Endothelial cell of umbilical vein (primary cell): ENCODE data around the gene RXFP3. TPM values are rescaled to one million over a fixed set of nuclear protein-coding genes. Genes with fewer than 3 reads are reported as not detected.

Source experiments
- BruUV-seq: library from RNA; stranded (reverse); fragments of 400-500 nt; replicated peaks from 2 replicates; lab custom pipeline; 2021; lab: Mats Ljungman, UMichigan
- CTCF ChIA-PET: fragments of 300-600, 350-600 bp; sonication (Branson Sonifier 250); formaldehyde crosslinking; loops from one replicate; lab custom pipeline; 2021; ENCODE audit warnings: antibody characterized with exemption, inconsistent platforms; lab: Charles Lee
- POLR2A ChIA-PET: fragments of 300-600, 350-600 bp; sonication (Branson Sonifier 250); formaldehyde crosslinking; loops from one replicate; lab custom pipeline; 2021; ENCODE audit warnings: antibody characterized with exemption, inconsistent platforms; lab: Charles Lee
- DNase-seq: peaks from one replicate; pipeline ENCODE4 v3.0.0-alpha.2; 2011; ENCODE audit warnings: low read depth, low spot score
- FAIRE-seq: peaks from 2 replicates; lab custom pipeline; 2011; peaks lifted over from hg19 to GRCh38; lab: Jason Lieb, UNC
- H2AFZ ChIP-seq: 2 replicates; pipeline ENCODE4 v1.6.0; 2012; ENCODE audit warnings: low read depth, low read length, control low read depth, inconsistent platforms
- H3K27ac ChIP-seq: 2 replicates; pipeline ENCODE4 v1.5.1; 2011; ENCODE audit warnings: low read depth, mild to moderate bottlenecking, control low read depth, low read length, moderate library complexity; ENCODE audit not compliant: insufficient read depth
- H3K27me3 ChIP-seq, 2 experiments: 2 replicates each; pipeline versions ENCODE4 v1.6.0 to v1.6.1; 2011; ENCODE audit warnings: low read length in 2 of 2, mixed read lengths in 1 of 2; ENCODE audit not compliant: control insufficient read depth in 2 of 2, insufficient read depth in 2 of 2
- H3K36me3 ChIP-seq, 2 experiments: 2 replicates in 1 of 2; 3 replicates in 1 of 2; pipeline ENCODE4 v1.5.1; 2011; ENCODE audit warnings: low read length in 2 of 2, mild to moderate bottlenecking in 1 of 2, moderate library complexity in 1 of 2; ENCODE audit not compliant: control insufficient read depth in 2 of 2, insufficient read depth in 2 of 2; ENCODE audit errors: extremely low read depth in 1 of 2
- H3K4me1 ChIP-seq: 3 replicates; pipeline ENCODE4 v1.5.1; 2011; ENCODE audit warnings: mild to moderate bottlenecking, low read length; ENCODE audit not compliant: control insufficient read depth, insufficient read depth; ENCODE audit errors: extremely low read depth
- H3K4me2 ChIP-seq: 2 replicates; pipeline ENCODE4 v1.6.1; 2011; ENCODE audit warnings: low read length, control low read depth, mixed read lengths; ENCODE audit not compliant: insufficient read depth
- H3K4me3 ChIP-seq, 3 experiments: fragments of 200-600 bp in 1 of 3; sonication (generic), shearing (Covaris generic) in 1 of 3; replicated peaks in 1 of 3; 2 replicates each; pipeline ENCODE4 v1.5.1; 2011 to 2016; ENCODE audit warnings: control low read depth in 3 of 3, low read length in 3 of 3, mild to moderate bottlenecking in 2 of 3, inconsistent platforms in 1 of 3, low read depth in 1 of 3, moderate library complexity in 1 of 3; ENCODE audit not compliant: insufficient read depth in 1 of 3
- H3K79me2 ChIP-seq: 2 replicates; pipeline ENCODE4 v1.6.0; 2012; ENCODE audit warnings: low read length, inconsistent platforms; ENCODE audit not compliant: control insufficient read depth, insufficient read depth
- H3K9ac ChIP-seq: replicated peaks from 2 replicates; pipeline ENCODE3; 2011; ENCODE audit warnings: low read length, control low read depth; ENCODE audit not compliant: insufficient read depth; ENCODE audit errors: extremely low read depth
- H3K9me1 ChIP-seq: replicated peaks from 3 replicates; pipeline ENCODE4 v1.6.0; 2011; ENCODE audit warnings: mild to moderate bottlenecking, low read length; ENCODE audit not compliant: control insufficient read depth, insufficient read depth; ENCODE audit errors: extremely low read depth
- H3K9me3 ChIP-seq: replicated peaks from 2 replicates; pipeline ENCODE4 v1.5.1; 2012; ENCODE audit warnings: low read length, inconsistent platforms; ENCODE audit not compliant: control insufficient read depth, insufficient read depth
- H4K20me1 ChIP-seq: replicated peaks from 2 replicates; pipeline ENCODE3; 2011; ENCODE audit warnings: mild to moderate bottlenecking, low read length; ENCODE audit not compliant: control insufficient read depth, insufficient read depth; ENCODE audit errors: extremely low read depth
- CTCF ChIP-seq, 2 donors: IDR thresholded peaks; 1 replicate in 1 of 2; 2 replicates in 1 of 2; pipeline ENCODE4 v1.5.1; 2011; ENCODE audit warnings: low read length in 2 of 2, mild to moderate bottlenecking in 2 of 2, moderate library complexity in 2 of 2, control low read depth in 1 of 2, inconsistent platforms in 1 of 2, low read depth in 1 of 2; ENCODE audit not compliant: insufficient read depth in 1 of 2; ENCODE audit errors: extremely low read depth in 1 of 2
- EZH2 ChIP-seq: IDR thresholded peaks from 2 replicates; pipeline ENCODE4 v1.6.1; 2012; ENCODE audit warnings: borderline replicate concordance, low read depth, mild to moderate bottlenecking, moderate library complexity, low read length, inconsistent platforms; ENCODE audit not compliant: severe bottlenecking
- FOS ChIP-seq: IDR thresholded peaks from 2 replicates; pipeline ENCODE4 v1.6.1; 2011; ENCODE audit warnings: mild to moderate bottlenecking, low read length, moderate library complexity, borderline replicate concordance; ENCODE audit not compliant: insufficient read depth
- GATA2 ChIP-seq: IDR thresholded peaks from 2 replicates; pipeline ENCODE4 v1.7.0; 2011; ENCODE audit warnings: low read depth, mild to moderate bottlenecking, moderate library complexity, mixed read lengths, low read length; ENCODE audit not compliant: insufficient read length, insufficient read depth
- JUN ChIP-seq: IDR thresholded peaks from 2 replicates; pipeline ENCODE4 v1.6.1; 2011; ENCODE audit warnings: borderline replicate concordance, low read depth; ENCODE audit not compliant: insufficient read length, insufficient read depth
- MYC ChIP-seq: IDR thresholded peaks from one replicate; pipeline ENCODE4 v1.6.1; 2011; ENCODE audit warnings: mild to moderate bottlenecking, low read depth, low read length
- POLR2A ChIP-seq: IDR thresholded peaks from 2 replicates; pipeline ENCODE4 v1.6.1; 2012; ENCODE audit warnings: low read depth, mild to moderate bottlenecking, control low read depth, low read length
- POLR2AphosphoS5 ChIP-seq: IDR thresholded peaks from 2 replicates; pipeline ENCODE4 v1.6.1; 2012; ENCODE audit warnings: low read depth, mild to moderate bottlenecking, control low read depth, low read length, moderate library complexity; ENCODE audit not compliant: insufficient read depth
- dilution Hi-C: fragments of 300-500 bp; cut with MboI; formaldehyde crosslinking; loops from one replicate; pipeline ENCODE4 v1.15.0; 2019; ENCODE audit warnings: low sequenced_read_pairs; ENCODE audit not compliant: extremely low pct_ligation_motif_present
- intact Hi-C: fragments of 100-400 bp; cut with micrococcal nuclease; formaldehyde crosslinking; loops from one replicate; pipeline ENCODE4 v1.10.0; 2022
- polyA plus RNA-seq, 4 experiments: library from polyadenylated mRNA; depleted of rRNA in 3 of 4; stranded (reverse) in 3 of 4; unstranded in 1 of 4; fragments of >200 nt; gene quantifications; 2 replicates each; pipeline versions ENCODE4 v1.2.1 to v1.2.3, GENCODE V29; 2011 to 2012; ENCODE audit warnings: missing spikeins in 1 of 4
- total RNA-seq: library from RNA; stranded (reverse); gene quantifications from 2 replicates; pipeline ENCODE4 v1.2.3, GENCODE V29; 2021
- TF ChIP-seq, protein P1 (sequence below): IDR thresholded peaks from 2 replicates; pipeline ENCODE4 v1.6.1; 2011; ENCODE audit not compliant: insufficient read depth, insufficient read length

Gene RXFP3
- total and polyA plus RNA-seq, 2 donors (not counting 3 experiments of a cell fraction or from before 2014, with no cell fraction given): not detected

DNA sequence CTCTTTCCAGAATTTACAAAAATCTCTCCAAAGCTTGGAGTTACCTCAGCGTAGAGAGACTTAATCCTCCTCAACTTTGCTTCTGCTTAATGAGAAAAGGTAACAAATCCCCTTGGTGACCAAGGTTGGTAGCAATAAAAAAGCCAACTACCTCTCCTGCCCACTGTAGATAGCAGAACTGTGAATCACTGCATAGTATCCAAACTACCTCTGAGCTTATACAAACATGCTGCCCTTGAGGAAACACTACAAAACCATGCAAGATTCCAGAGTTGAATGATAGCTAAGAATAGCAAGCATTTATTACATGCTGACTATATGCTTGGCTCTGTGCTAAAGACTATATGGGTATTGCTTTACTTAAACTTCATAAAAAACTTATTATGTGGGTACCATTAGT is 41.6 kb upstream of the RXFP3 start:
- no peaks in the 10 kb centered on the region for H3K36me3 ChIP-seq
- H3K79me2 ChIP-seq: no peaks in the 10 kb centered on the region
- intact Hi-C loops (no loop called here), dilution Hi-C loops (no loop called here)
- BruUV-seq: no TSS peak
- CTCF ChIA-PET: no interaction called here
- H3K9me3 ChIP-seq: no peaks in the 10 kb centered on the region
- DNase-seq (no peak), FAIRE-seq (no peak)
- H3K9me1 ChIP-seq: no peaks in the 10 kb centered on the region
- H3K9ac ChIP-seq: no peak overlapping the region
- TF ChIP-seq JUN: no peak
- TF ChIP-seq CTCF (IDR thresholded peaks at IDR 0.05; ENCODE audit: extremely low read depth in 1 of 2, insufficient read depth in 1 of 2, low read depth in 1 of 2, low read length in 2 of 2): no peak
- no peak for TF ChIP-seq EZH2
- TF ChIP-seq MYC: no peak
- TF ChIP-seq, protein P1, sequence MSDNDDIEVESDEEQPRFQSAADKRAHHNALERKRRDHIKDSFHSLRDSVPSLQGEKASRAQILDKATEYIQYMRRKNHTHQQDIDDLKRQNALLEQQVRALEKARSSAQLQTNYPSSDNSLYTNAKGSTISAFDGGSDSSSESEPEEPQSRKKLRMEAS: no peak
- no peak for TF ChIP-seq GATA2
- TF ChIP-seq POLR2AphosphoS5: no peak
- TF ChIP-seq FOS: no peak
- TF ChIP-seq POLR2A: no peak
- H3K4me3 ChIP-seq: no peak overlapping the region
- no peak overlapping the region for H2AFZ ChIP-seq
- H3K27ac ChIP-seq: no peak overlapping the region
- peaks cover 10% of the 10 kb centered on the region for H3K4me1 ChIP-seq
- H4K20me1 ChIP-seq: no peaks in the 10 kb centered on the region
- no peak overlapping the region for H3K4me2 ChIP-seq
- POLR2A ChIA-PET: no interaction called here
- H3K27me3 ChIP-seq: peaks cover 34 to 35% of the 10 kb centered on the region in 2 experiments
